K562 (cell line): Measurements from ENCODE around the gene CNTN4. TPM values are rescaled to one million over a fixed set of nuclear protein-coding genes. Genes with fewer than 3 reads are reported as not detected.

Experiments used
- ATAC-seq: fragments of 200-7000 bp; cut with Tn5 transposase; 3 replicates; pipeline ENCODE4 v1.9.1; 2020; ENCODE audit warnings: moderate library complexity
- BruUV-seq: library from RNA; stranded (reverse); fragments of 400-500 nt; replicated peaks from 2 replicates; lab custom pipeline; 2021; lab: Mats Ljungman, UMichigan
- CTCF ChIA-PET: fragments of 300-600 bp; formaldehyde crosslinking; extraction: SDS; loops from one replicate; lab custom pipeline; 2021; ENCODE audit warnings: low intra/inter-chr PET ratio; lab: Yijun Ruan, JAX
- POLR2A ChIA-PET: fragments of 300-600, 350-650 bp; sonication (Branson Sonifier 250); formaldehyde crosslinking; extraction: SDS; loops from one replicate; lab custom pipeline; 2021; ENCODE audit warnings: antibody characterized with exemption, inconsistent platforms; lab: Yijun Ruan, JAX
- DNase-seq, 4 experiments: peaks; one replicate each; pipeline versions ENCODE4 v3.0.0 to v3.0.0-alpha.2; 2011 to 2018; ENCODE audit warnings: low spot score in 3 of 4, mixed read lengths in 3 of 4; ENCODE audit errors: extremely low read depth in 1 of 4
- FAIRE-seq: peaks from 2 replicates; lab custom pipeline; 2011; peaks lifted over from hg19 to GRCh38; lab: Jason Lieb, UNC
- H2AFZ ChIP-seq: 2 replicates; pipeline ENCODE4 v1.6.0; 2011; ENCODE audit warnings: low read depth, low read length, control low read depth, inconsistent platforms
- H3K27ac ChIP-seq: fragments of 200-600 bp; 3 replicates; pipeline ENCODE4 v1.8.0; 2011; ENCODE audit warnings: low read depth, mild to moderate bottlenecking, control low read depth, inconsistent platforms, low read length, moderate library complexity, mixed read lengths; ENCODE audit errors: extremely low read depth
- H3K27me3 ChIP-seq, 2 experiments: fragments of 300-600 bp in 1 of 2; 2 replicates in 1 of 2; 3 replicates in 1 of 2; pipeline versions ENCODE4 v1.6.0 to v1.8.0; 2011; ENCODE audit warnings: inconsistent platforms in 2 of 2, low read length in 2 of 2, mild to moderate bottlenecking in 1 of 2, mixed read lengths in 1 of 2, moderate library complexity in 1 of 2; ENCODE audit not compliant: control insufficient read depth in 2 of 2, insufficient read depth in 2 of 2
- H3K36me3 ChIP-seq: fragments of 300-600 bp; 3 replicates; pipeline ENCODE4 v1.8.0; 2011; ENCODE audit warnings: mild to moderate bottlenecking, low read length, inconsistent platforms; ENCODE audit not compliant: control insufficient read depth, insufficient read depth
- H3K4me1 ChIP-seq, 2 experiments: fragments of 200-600 bp in 1 of 2; replicated peaks in 1 of 2; 2 replicates in 1 of 2; 3 replicates in 1 of 2; pipeline versions ENCODE4 v1.5.1 to v1.8.0; 2011; ENCODE audit warnings: inconsistent platforms in 2 of 2, low read length in 2 of 2, mild to moderate bottlenecking in 1 of 2, mixed read lengths in 1 of 2, moderate library complexity in 1 of 2; ENCODE audit not compliant: control insufficient read depth in 2 of 2, insufficient read depth in 2 of 2
- H3K4me2 ChIP-seq: 2 replicates; pipeline ENCODE4 v1.6.1; 2011; ENCODE audit warnings: low read length, control low read depth, inconsistent platforms, mixed read lengths; ENCODE audit not compliant: insufficient read depth
- H3K4me3 ChIP-seq: fragments of 200-600 bp; sonication (generic), shearing (Covaris generic); 2 replicates; pipeline ENCODE4 v1.5.1; 2016; ENCODE audit warnings: control low read depth, inconsistent platforms
- H3K79me2 ChIP-seq: fragments of 200-600 bp; 3 replicates; pipeline ENCODE4 v1.8.0; 2011; ENCODE audit warnings: low read length, inconsistent platforms; ENCODE audit not compliant: control insufficient read depth, insufficient read depth
- H3K9ac ChIP-seq, 2 experiments: 2 replicates each; pipeline versions ENCODE4 v1.6.0 to v1.6.1; 2011; ENCODE audit warnings: low read depth in 2 of 2, low read length in 2 of 2, control low read depth in 1 of 2, inconsistent platforms in 1 of 2, mild to moderate bottlenecking in 1 of 2, mixed read lengths in 1 of 2; ENCODE audit not compliant: insufficient read depth in 1 of 2
- H3K9me1 ChIP-seq: one replicate; pipeline ENCODE4 v1.6.0; 2011; ENCODE audit warnings: inconsistent platforms, mild to moderate bottlenecking, low read length, moderate library complexity; ENCODE audit not compliant: control insufficient read depth, insufficient read depth
- H3K9me3 ChIP-seq: replicated peaks from 2 replicates; pipeline ENCODE4 v1.5.1; 2011; ENCODE audit warnings: low read depth, low read length, inconsistent platforms; ENCODE audit not compliant: control insufficient read depth, insufficient read depth
- H4K20me1 ChIP-seq: replicated peaks from 2 replicates; pipeline ENCODE4 v1.6.1; 2011; ENCODE audit warnings: low read length, inconsistent platforms, mixed read lengths; ENCODE audit not compliant: control insufficient read depth, insufficient read depth
- ADNP ChIP-seq: fragments of 200-800 bp; sonication (Bioruptor generic); IDR thresholded peaks from 2 replicates; pipeline ENCODE4 v1.6.1; 2016; ENCODE audit warnings: missing genetic modification characterization, missing compliant biosample characterization
- BRCA1 ChIP-seq, 2 experiments: fragments of 450-650 bp in 1 of 2; sonication (generic) in 1 of 2; formaldehyde crosslinking in 1 of 2; IDR thresholded peaks; 2 replicates each; pipeline versions ENCODE4 v1.5.0 to v1.6.1; 2017 to 2020; ENCODE audit warnings: mild to moderate bottlenecking in 1 of 2, missing genetic modification reagents in 1 of 2
- CCAR2 ChIP-seq: fragments of 200-400 bp; formaldehyde crosslinking; IDR thresholded peaks from 2 replicates; pipeline ENCODE4 v1.6.1; 2017; ENCODE audit warnings: mild to moderate bottlenecking, low read depth, low read length
- EHMT2 ChIP-seq: fragments of 450-650 bp; IDR thresholded peaks from 2 replicates; pipeline ENCODE4 v1.6.1; 2018; ENCODE audit warnings: antibody characterized with exemption
- HIVEP1 ChIP-seq: fragments of 250-450 bp; sonication (Bioruptor Pico); IDR thresholded peaks from 2 replicates; pipeline ENCODE4 v1.4.0; 2020; ENCODE audit warnings: mild to moderate bottlenecking
- KLF6 ChIP-seq: fragments of 250-450 bp; sonication (Bioruptor Pico); IDR thresholded peaks from 2 replicates; pipeline ENCODE4 v1.4.0; 2020; ENCODE audit warnings: mild to moderate bottlenecking, moderate library complexity, borderline replicate concordance
- MAZ ChIP-seq, 2 experiments: fragments of 450-650 bp in 1 of 2; sonication (generic) in 1 of 2; formaldehyde crosslinking; IDR thresholded peaks in 1 of 2; conservative IDR thresholded peaks in 1 of 2; 2 replicates each; pipeline versions ENCODE4 v1.4.0 to v1.5.0; 2020; ENCODE audit warnings: mild to moderate bottlenecking in 1 of 2, missing genetic modification reagents in 1 of 2
- NR1H2 ChIP-seq: sonication (generic); formaldehyde crosslinking; IDR thresholded peaks from 2 replicates; pipeline ENCODE4 v1.4.0; 2020; ENCODE audit warnings: mild to moderate bottlenecking, missing genetic modification reagents
- ZFP1 ChIP-seq: fragments of 450-650 bp; formaldehyde crosslinking; IDR thresholded peaks from 2 replicates; pipeline ENCODE4 v1.4.0; 2020; ENCODE audit warnings: mild to moderate bottlenecking, mixed read lengths
- ZNF124 ChIP-seq: sonication (generic); formaldehyde crosslinking; IDR thresholded peaks from 2 replicates; pipeline ENCODE4 v1.8.1; 2022; ENCODE audit warnings: missing genetic modification reagents
- ZNF140 ChIP-seq: fragments of 250-450 bp; sonication (Bioruptor Pico); IDR thresholded peaks from 2 replicates; pipeline ENCODE4 v1.8.0; 2021; ENCODE audit warnings: moderate library complexity, mild to moderate bottlenecking, inconsistent platforms
- ZNF282 ChIP-seq: sonication (generic); formaldehyde crosslinking; IDR thresholded peaks from 2 replicates; pipeline ENCODE4 v1.8.1; 2023; ENCODE audit warnings: missing genetic modification reagents
- ZNF551 ChIP-seq: fragments of 250-450 bp; sonication (Bioruptor Pico); IDR thresholded peaks from 2 replicates; pipeline ENCODE4 v1.5.0; 2021; ENCODE audit warnings: mild to moderate bottlenecking, moderate library complexity
- WGBS: fragments of 100-300 bp; shearing (Covaris generic); methylation state at CpG from one replicate; pipeline ENCODE4 v1.1.6; 2016; ENCODE audit warnings: low coverage, mixed read lengths; ENCODE audit not compliant: insufficient coverage; ENCODE audit errors: missing lambda C conversion rate; 5-methylcytosine and 5-hydroxymethylcytosine counted together
- in situ Hi-C: fragments of 300-500 bp; cut with MboI; formaldehyde crosslinking; loops from 4 replicates; pipeline ENCODE4 v1.15.0; 2018; ENCODE audit warnings: inconsistent platforms, mixed read lengths
- intact Hi-C: fragments of 100-400 bp; cut with micrococcal nuclease; formaldehyde crosslinking; loops from 2 replicates; pipeline ENCODE4 v1.14.2; 2022
- polyA plus RNA-seq, 8 experiments: library from polyadenylated mRNA; depleted of rRNA in 4 of 8; stranded (reverse) in 5 of 8; unstranded in 3 of 8; fragments of >200 nt; fragmentation: Nextera tagmentation in 2 of 8; fragmentation: Illumina TruSeq in 1 of 8; extraction: Ambion mirVana in 2 of 8; extraction: Trizol in 1 of 8; gene quantifications; 2 replicates each; pipeline versions ENCODE4 v1.2.1 to v1.2.3, GENCODE V29; 2011 to 2014; ENCODE audit warnings: inconsistent platforms in 1 of 8, missing spikeins in 1 of 8
- total RNA-seq, 7 experiments: library from RNA; depleted of rRNA in 6 of 7; stranded (reverse); fragments of >200 nt in 6 of 7; fragmentation: Illumina TruSeq in 2 of 7; extraction: Trizol in 2 of 7; gene quantifications; 2 replicates each; pipeline versions ENCODE4 v1.2.1 to v1.2.3, GENCODE V29; 2011 to 2021; ENCODE audit warnings: low replicate concordance in 1 of 7
- TF ChIP-seq, protein P1 (sequence below): fragments of 250-450 bp; sonication (Bioruptor Pico); IDR thresholded peaks from 2 replicates; pipeline ENCODE4 v1.9.0; 2021; ENCODE audit warnings: mild to moderate bottlenecking

Gene CNTN4
- total and polyA plus RNA-seq, 9 of the 15 experiments (the other 6 are each of a cell fraction or from before 2014, with no cell fraction given) = not detected

DNA sequence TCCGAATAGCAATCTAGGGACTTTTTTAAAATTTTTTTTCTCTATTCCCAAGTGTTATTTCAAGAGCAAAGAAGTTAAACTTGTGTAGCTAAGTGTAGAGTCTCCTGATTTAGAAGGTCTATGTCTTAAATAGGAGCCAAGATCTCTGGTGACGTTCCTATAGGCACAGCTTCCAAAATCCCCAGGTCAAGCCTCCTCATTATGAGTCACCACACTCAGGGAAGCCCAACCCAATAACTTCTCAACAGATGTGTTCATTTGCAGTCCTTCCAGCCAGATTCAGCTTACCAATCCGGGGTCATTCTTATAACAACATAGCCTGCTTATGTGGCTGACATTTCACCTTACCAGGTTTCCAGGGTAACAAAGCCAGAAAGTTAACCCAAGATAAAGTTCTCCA lies 741.2 kb downstream of the CNTN4 start:
- H3K4me1 ChIP-seq = no peaks in the 10 kb centered on the region
- no peaks in the 10 kb centered on the region for H3K36me3 ChIP-seq
- peaks cover 2% of the 10 kb centered on the region; the same call in 1 of the 2 replicates for H3K9me3 ChIP-seq
- DNase-seq = no peak
- H3K79me2 ChIP-seq = no peaks in the 10 kb centered on the region
- TF ChIP-seq ADNP (tag) (no peak), ZNF282 (CRISPR knock-in tag) (no peak), CCAR2 (no peak)
- CTCF ChIA-PET = no interaction called here
- in situ Hi-C loops (no loop called here), intact Hi-C loops (no loop called here)
- no peak for FAIRE-seq
- BruUV-seq = no TSS peak
- POLR2A ChIA-PET = no interaction called here
- H3K9me1 ChIP-seq = no peaks in the 10 kb centered on the region
- no peaks in the 10 kb centered on the region for H4K20me1 ChIP-seq
- H3K4me2 ChIP-seq = no peak overlapping the region
- ATAC-seq = no peak
- H3K27ac ChIP-seq = no peak overlapping the region
- no peak overlapping the region for H2AFZ ChIP-seq
- H3K27me3 ChIP-seq = no peaks in the 10 kb centered on the region
- WGBS = 0% methylated on average over 3 of the region's 3 CpGs
- H3K4me3 ChIP-seq = no peak overlapping the region
- H3K9ac ChIP-seq = no peak overlapping the region

DNA sequence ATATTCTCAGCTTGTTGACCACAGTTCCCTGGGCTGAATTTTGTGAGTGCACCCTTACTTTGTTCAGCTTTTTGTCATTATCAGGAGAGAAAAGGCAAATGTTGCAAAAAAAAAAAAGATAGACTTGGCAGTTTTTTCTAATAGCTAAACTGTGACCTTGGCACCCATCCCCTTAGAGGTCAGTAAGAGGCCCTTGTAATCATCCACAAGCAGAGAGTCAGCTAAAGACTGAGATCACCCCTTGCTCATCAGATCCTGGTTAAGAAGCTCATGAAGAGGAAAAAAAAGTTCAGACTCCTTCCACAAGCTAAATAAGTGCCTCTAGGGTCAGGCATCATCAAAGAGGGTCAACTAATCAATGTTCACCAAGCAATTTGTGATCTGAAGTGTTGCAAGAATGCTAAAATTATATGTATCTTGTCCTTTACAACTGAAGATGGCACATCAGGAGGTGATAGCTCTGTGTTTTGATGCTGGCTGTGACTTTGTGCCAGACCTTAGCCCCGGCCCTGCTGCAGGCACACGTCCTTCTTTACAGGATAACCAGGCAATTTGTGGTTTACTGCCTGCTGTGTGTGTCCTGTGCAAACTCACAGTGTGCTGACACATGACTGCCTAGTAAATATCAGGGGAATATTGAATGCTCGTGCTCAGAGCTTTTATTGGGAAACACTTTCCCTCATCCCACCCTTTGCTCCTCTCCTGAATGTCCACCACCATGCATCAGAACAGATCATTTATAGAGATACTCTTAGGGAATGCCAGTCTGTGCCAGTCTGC lies 748.6 kb downstream of the CNTN4 start:
- H3K4me2 ChIP-seq = no peak overlapping the region
- CTCF ChIA-PET = no interaction called here
- intact Hi-C loops (no loop called here), in situ Hi-C loops (no loop called here)
- POLR2A ChIA-PET = no interaction called here
- no peak overlapping the region for H3K9ac ChIP-seq
- ATAC-seq (no peak), DNase-seq (no peak), FAIRE-seq (no peak)
- H3K79me2 ChIP-seq = no peaks in the 10 kb centered on the region
- 3% methylated on average over 3 of the region's 3 CpGs for WGBS
- BruUV-seq = no TSS peak
- H3K4me1 ChIP-seq = no peaks in the 10 kb centered on the region
- no peaks in the 10 kb centered on the region for H4K20me1 ChIP-seq
- no peaks in the 10 kb centered on the region; the same call in none of the 2 replicates for H3K9me3 ChIP-seq
- no peaks in the 10 kb centered on the region for H3K9me1 ChIP-seq
- H3K36me3 ChIP-seq = no peaks in the 10 kb centered on the region
- no peak overlapping the region for H2AFZ ChIP-seq
- no peaks in the 10 kb centered on the region for H3K27me3 ChIP-seq
- H3K4me3 ChIP-seq = no peak overlapping the region
- no peak overlapping the region for H3K27ac ChIP-seq
- no peak for TF ChIP-seq ZFP1 (CRISPR knock-in tag)
- TF ChIP-seq BRCA1 (IDR thresholded peaks at IDR 0.05) = no peak
- no peak for TF ChIP-seq BRCA1 (CRISPR knock-in tag; IDR thresholded peaks at IDR 0.05)
- TF ChIP-seq, protein P1, sequence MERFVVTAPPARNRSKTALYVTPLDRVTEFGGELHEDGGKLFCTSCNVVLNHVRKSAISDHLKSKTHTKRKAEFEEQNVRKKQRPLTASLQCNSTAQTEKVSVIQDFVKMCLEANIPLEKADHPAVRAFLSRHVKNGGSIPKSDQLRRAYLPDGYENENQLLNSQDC (CRISPR knock-in tag) = no peak
- no peak for TF ChIP-seq ZNF551 (CRISPR knock-in tag)
- TF ChIP-seq HIVEP1 = no peak
- TF ChIP-seq MAZ (CRISPR knock-in tag; conservative IDR thresholded peaks at IDR 0.05 in 1 of 2, IDR thresholded peaks at IDR 0.05 in 1 of 2) = no peak
- TF ChIP-seq KLF6 (CRISPR knock-in tag) = no peak
- TF ChIP-seq NR1H2 = no peak
- no peak for TF ChIP-seq ZNF124 (CRISPR knock-in tag)
- TF ChIP-seq EHMT2 = no peak
- TF ChIP-seq ZNF140 (CRISPR knock-in tag) = no peak
